ENCODE results near the gene NACA2.

DNA sequence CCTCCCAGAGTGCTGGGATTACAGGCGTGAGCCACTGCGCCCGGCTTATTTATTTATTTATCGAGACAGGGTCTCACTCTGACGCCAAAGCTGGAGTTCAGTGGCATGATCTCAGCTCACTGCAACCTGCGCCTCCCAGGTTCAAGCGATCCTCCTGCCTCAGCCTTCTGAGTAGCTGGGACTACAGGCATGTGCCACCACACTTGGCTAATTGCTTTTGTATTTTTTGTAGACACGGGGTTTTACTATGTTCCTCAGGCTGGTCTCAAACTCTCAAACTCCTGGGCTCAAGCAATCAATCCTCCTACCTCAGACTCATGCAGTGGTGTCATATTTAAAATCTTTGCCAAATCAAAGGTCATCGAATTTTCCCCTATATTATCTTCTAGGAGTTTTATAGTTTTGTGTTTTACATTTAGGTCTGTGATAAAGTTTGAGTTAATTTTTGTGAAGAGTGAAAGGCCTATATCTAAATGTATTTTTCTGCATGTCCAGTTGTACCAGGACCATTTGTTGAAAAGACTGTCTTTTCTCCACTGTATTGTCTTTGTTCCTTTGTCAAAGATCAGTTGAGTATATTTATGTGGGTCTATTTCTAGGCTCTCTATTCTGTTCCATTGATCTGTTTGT lies 47.1 kb downstream of the NACA2 start:
- TF ChIP-seq, protein P1, sequence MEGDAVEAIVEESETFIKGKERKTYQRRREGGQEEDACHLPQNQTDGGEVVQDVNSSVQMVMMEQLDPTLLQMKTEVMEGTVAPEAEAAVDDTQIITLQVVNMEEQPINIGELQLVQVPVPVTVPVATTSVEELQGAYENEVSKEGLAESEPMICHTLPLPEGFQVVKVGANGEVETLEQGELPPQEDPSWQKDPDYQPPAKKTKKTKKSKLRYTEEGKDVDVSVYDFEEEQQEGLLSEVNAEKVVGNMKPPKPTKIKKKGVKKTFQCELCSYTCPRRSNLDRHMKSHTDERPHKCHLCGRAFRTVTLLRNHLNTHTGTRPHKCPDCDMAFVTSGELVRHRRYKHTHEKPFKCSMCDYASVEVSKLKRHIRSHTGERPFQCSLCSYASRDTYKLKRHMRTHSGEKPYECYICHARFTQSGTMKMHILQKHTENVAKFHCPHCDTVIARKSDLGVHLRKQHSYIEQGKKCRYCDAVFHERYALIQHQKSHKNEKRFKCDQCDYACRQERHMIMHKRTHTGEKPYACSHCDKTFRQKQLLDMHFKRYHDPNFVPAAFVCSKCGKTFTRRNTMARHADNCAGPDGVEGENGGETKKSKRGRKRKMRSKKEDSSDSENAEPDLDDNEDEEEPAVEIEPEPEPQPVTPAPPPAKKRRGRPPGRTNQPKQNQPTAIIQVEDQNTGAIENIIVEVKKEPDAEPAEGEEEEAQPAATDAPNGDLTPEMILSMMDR (IDR thresholded peaks at IDR 0.05): no peak
- no peak for TF ChIP-seq POLR2A (IDR thresholded peaks at IDR 0.05)
